Activated CD8-positive, alpha-beta memory T cell treated with anti-CD3 and anti-CD28 coated beads for 36 hours (primary cell): Measurements from ENCODE around the gene CCDC88B. TPM values are rescaled to one million over a fixed set of nuclear protein-coding genes. Genes with fewer than 3 reads are reported as not detected.

Experiments
- CTCF ChIA-PET: fragments of 350-600 bp; sonication (Branson Sonifier 250); formaldehyde crosslinking; loops from one replicate; lab custom pipeline; 2021; ENCODE audit warnings: antibody characterized with exemption; lab: Charles Lee
- POLR2A ChIA-PET: fragments of 350-600 bp; sonication (Branson Sonifier 250); formaldehyde crosslinking; loops from one replicate; lab custom pipeline; 2021; ENCODE audit warnings: antibody characterized with exemption; lab: Charles Lee
- total RNA-seq, 2 experiments: library from RNA; stranded (reverse); gene quantifications; one replicate each; pipeline ENCODE4 v1.2.3, GENCODE V29; 2021

CCDC88B gene
- total RNA-seq, 2 experiments from 2014 or later, result 93.7 to 94.7 TPM

DNA sequence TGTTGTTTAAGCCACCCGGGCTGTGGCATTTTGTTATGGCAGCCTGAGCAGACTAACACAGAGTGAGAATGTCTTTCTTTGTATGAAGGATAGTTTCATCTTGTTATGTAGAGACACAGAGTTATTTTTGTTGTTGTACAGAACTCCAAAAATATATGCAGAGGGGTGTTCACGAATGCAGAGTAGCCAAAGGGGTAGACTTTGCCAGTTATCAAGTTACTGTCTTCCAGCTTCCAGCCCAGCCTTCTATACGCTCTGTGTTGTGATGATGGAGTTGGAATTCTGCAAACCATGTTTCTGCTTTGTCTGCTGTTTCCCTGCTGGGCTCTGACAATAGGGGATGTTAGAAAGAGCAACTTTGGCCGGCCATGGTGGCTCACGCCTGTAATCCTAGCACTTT, 63.1 kb downstream of the CCDC88B start:
- ChIA-PET POLR2A (no interaction called here), CTCF (no interaction called here)

GRCh38 chr11:64406221-64406946, 66.4 kb downstream of the CCDC88B start:
- CTCF ChIA-PET, result interaction anchor here (0.6 kb wide), 1 partner anchor 58 kb away, joined by 3 read pairs; no protein-coding TSS in a partner anchor
- POLR2A ChIA-PET, result no interaction called here

Other genes with a start within 250 kb of the CCDC88B start
- 10 to 100 TPM; 20.6 to 21.8 TPM for gene MACROD1, start 174.1 kb upstream of the CCDC88B start, total RNA-seq
- 100 to 1,000 TPM; 476 to 486 TPM for gene STIP1, start 154.0 kb upstream of the CCDC88B start, total RNA-seq
- 100 to 1,000 TPM; 220 to 223 TPM for gene FERMT3, start 133.5 kb upstream of the CCDC88B start, total RNA-seq
- gene TRPT1, start 114.0 kb upstream of the CCDC88B start, total RNA-seq, result 10 to 100 TPM; 28.7 to 30.5 TPM
- gene NUDT22, start 113.9 kb upstream of the CCDC88B start, total RNA-seq, result 10 to 100 TPM; 74.5 to 79.5 TPM
- 10 to 100 TPM; 19.0 to 20.8 TPM for gene DNAJC4, start 109.7 kb upstream of the CCDC88B start, total RNA-seq
- gene VEGFB, start 105.6 kb upstream of the CCDC88B start, total RNA-seq, result 10 to 100 TPM; 83.0 to 86.8 TPM
- gene FKBP2, start 99.1 kb upstream of the CCDC88B start, total RNA-seq, result 10 to 100 TPM; 26.8 to 28.5 TPM
- gene PPP1R14B, start 93.3 kb upstream of the CCDC88B start, total RNA-seq, result 100 to 1,000 TPM; 376 to 377 TPM
- 10 to 100 TPM; 16.0 to 16.9 TPM for gene PLCB3, start 88.7 kb upstream of the CCDC88B start, total RNA-seq
- gene BAD, start 55.5 kb upstream of the CCDC88B start, total RNA-seq, result 10 to 100 TPM; 32.0 to 36.3 TPM
- 10 to 100 TPM; 54.1 to 56.1 TPM for gene GPR137, start 54.4 kb upstream of the CCDC88B start, total RNA-seq
- gene KCNK4, start 48.9 kb upstream of the CCDC88B start, total RNA-seq, result not detected
- not detected for gene CATSPERZ, start 39.8 kb upstream of the CCDC88B start, total RNA-seq
- 10 to 100 TPM; 58.1 to 58.3 TPM for gene ESRRA, start 34.7 kb upstream of the CCDC88B start, total RNA-seq
- gene TRMT112, start 22.6 kb upstream of the CCDC88B start, total RNA-seq, result 100 to 1,000 TPM; 282 to 293 TPM
- 100 to 1,000 TPM; 133 to 138 TPM for gene PRDX5, start 22.1 kb upstream of the CCDC88B start, total RNA-seq
- 10 to 100 TPM; 35.3 to 37.2 TPM for gene RPS6KA4, start 19.0 kb downstream of the CCDC88B start, total RNA-seq
- not detected for gene SLC22A11, start 215.7 kb downstream of the CCDC88B start, total RNA-seq